Mucosa of rectum (tissue), 2 donors: ENCODE results near the gene FICD.
"Not testable (repeated sequence)": the region's sequence is repeated elsewhere in the genome, so short reads cannot be mapped to it uniquely, and the experiment has no call there.

ENCODE experiments used
- H3K27ac ChIP-seq, 2 donors: one replicate each; pipeline ENCODE4 v1.7.0; 2013; ENCODE audit warnings: inconsistent platforms in 2 of 2, low read depth in 2 of 2, low read length in 2 of 2
- H3K27me3 ChIP-seq, 2 donors: one replicate each; pipeline ENCODE4 v1.7.0; 2013; ENCODE audit warnings: low read length in 2 of 2; ENCODE audit not compliant: control insufficient read depth in 2 of 2, insufficient read depth in 2 of 2
- H3K36me3 ChIP-seq, 2 donors: one replicate each; pipeline ENCODE4 v1.7.0; 2013; ENCODE audit warnings: low read length in 2 of 2; ENCODE audit not compliant: control insufficient read depth in 2 of 2, insufficient read depth in 2 of 2
- H3K4me1 ChIP-seq, 2 donors: one replicate each; pipeline ENCODE4 v1.7.0; 2013; ENCODE audit warnings: low read length in 2 of 2, mild to moderate bottlenecking in 1 of 2; ENCODE audit not compliant: control insufficient read depth in 2 of 2, insufficient read depth in 2 of 2
- H3K4me3 ChIP-seq, 2 donors: one replicate each; pipeline ENCODE4 v1.7.0; 2013; ENCODE audit warnings: low read length in 2 of 2
- H3K9ac ChIP-seq, 2 donors: one replicate each; pipeline ENCODE4 v1.7.0; 2013; ENCODE audit warnings: low read length in 2 of 2, low read depth in 1 of 2, mild to moderate bottlenecking in 1 of 2
- H3K9me3 ChIP-seq, 2 donors: one replicate each; pipeline ENCODE4 v1.7.0; 2013; ENCODE audit warnings: low read length in 2 of 2; ENCODE audit not compliant: control insufficient read depth in 2 of 2
- donor health status: healthy.
- donor health status: Normal muscosa, but diverticular disease.

Gene FICD

DNA sequence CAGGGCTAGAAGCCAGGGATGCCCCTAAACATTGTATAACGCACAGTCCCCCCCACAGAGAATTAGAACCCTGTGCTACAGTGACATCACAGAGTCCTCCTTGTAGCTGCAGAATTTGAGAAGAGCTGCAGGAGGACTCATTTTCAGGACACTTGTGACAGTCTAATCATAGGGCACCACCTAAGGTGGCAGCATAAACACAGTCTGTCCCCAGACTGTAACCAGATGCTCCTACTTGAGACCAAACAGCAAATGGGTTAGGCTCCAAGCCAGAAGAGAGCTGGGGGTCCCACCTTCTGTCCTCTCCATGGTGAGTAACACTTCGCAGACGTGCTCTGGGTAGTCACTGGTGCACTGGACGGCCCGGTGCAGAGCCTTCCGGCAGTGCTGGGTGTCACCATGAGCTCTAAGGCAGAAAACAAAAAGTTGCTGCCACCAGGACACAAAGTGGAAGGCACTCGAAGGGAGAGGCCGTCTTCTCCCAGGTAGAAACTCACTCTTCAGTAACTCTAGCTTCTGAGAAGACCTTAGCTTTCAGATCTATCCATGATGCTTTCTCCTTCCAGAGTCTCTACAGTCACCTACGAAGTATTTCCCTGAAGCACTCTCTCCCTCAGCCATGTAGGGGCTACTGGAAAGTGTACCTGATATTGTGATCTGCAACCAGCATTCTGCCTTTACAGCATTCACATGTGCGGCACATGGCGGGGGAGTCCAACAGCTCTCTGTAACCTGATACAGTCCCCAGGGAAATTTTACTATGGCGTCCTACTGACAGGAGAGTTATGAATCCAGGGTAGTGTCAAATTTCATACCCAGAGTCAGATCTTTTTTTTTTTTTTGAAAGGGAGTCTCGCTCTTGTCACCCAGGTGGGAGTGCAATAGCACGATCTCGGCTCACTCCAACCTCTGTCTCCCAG is 17.1 kb downstream of the FICD start:
- no peak overlapping the region for H3K9ac ChIP-seq

DNA sequence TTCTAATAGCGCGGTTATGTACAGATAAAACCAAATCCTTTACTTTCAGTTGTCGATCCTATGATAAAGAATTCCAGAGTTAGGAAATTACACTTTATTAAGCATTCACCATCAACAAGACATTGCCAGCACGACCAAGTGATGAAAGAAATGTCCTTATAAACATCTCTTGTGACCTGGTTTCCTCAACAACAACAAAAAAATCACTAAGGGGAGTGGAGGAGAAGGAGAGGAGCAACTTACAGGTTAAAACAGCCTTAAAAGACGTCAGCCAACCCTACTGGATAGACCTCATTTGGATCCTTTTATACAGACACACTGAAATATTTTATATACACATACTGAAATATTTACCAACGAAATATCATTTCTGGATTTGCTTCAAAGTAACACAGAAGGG is 23.1 kb downstream of the FICD start:
- Histone ChIP-seq H3K9ac (no peak overlapping the region), H3K27ac (no peak overlapping the region), H3K36me3 (peaks cover 52% of the 10 kb centered on the region in 2 donors), H3K9me3 (no peaks in the 10 kb centered on the region), H3K27me3 (no peaks in the 10 kb centered on the region), H3K4me3 (no peak overlapping the region), H3K4me1 (no peaks in the 10 kb centered on the region)

More for the DNA sequence above, 17.1 kb downstream of the FICD start:
- H3K4me3 ChIP-seq: no peak overlapping the region
- H3K4me1 ChIP-seq: no peaks in the 10 kb centered on the region
- H3K9me3 ChIP-seq: no peaks in the 10 kb centered on the region
- no peak overlapping the region for H3K27ac ChIP-seq
- peaks cover 71 to 81% of the 10 kb centered on the region in 2 donors for H3K36me3 ChIP-seq
- no peaks in the 10 kb centered on the region for H3K27me3 ChIP-seq

DNA sequence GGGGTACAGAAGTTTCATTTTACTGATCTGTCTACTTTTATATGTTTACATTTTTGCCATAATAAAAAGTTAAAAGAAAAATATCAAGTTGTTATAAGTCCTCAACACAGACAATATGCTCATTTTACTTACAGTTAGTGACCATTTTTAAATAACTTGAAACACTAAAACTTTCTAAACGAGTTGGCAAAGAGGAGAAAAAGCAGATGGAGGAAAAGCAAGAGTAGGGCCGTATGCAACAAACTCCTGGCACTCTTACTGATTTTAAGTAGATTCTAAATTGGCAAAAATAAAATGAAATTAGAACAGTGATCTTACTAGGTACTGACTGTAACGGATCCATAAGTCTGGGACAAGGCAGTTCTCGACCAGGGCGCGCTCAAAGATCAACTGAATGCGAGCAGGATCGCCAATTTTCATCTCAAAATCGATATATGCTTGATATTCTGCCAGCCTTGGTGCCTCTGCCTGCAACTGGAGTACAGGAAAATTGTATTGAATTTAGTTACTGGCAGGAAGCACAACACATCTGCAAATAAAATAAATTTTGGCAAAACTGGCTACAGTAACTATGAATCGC is 23.6 kb downstream of the FICD start:
- Histone ChIP-seq H3K36me3 (peaks cover 54 to 56% of the 10 kb centered on the region in 2 donors), H3K27me3 (no peaks in the 10 kb centered on the region), H3K27ac (no peak overlapping the region), H3K9ac (no peak overlapping the region), H3K4me1 (no peaks in the 10 kb centered on the region), H3K4me3 (no peak overlapping the region), H3K9me3 (no peaks in the 10 kb centered on the region)

DNA sequence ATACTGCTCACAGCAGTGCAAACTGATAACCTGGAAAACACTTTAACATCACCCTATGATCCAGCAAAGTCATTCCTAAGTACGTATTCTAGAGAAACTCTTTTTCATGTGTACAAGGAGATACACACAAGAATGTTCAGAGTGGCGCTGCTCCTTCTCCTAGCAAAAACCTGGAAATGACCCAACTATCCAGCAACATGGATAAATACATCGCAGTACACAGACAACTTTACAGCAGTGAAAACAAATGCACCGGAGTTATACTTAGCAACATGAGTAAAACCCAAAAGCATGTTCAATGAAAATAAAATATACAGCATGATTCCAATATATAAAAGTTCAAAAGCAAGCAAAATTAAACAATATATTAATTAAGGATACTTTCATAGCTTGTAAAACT is 27.2 kb downstream of the FICD start:
- no peaks in the 10 kb centered on the region for H3K9me3 ChIP-seq
- H3K27me3 ChIP-seq: no peaks in the 10 kb centered on the region
- no peak overlapping the region for H3K4me3 ChIP-seq
- H3K4me1 ChIP-seq: no peaks in the 10 kb centered on the region
- H3K27ac ChIP-seq: no peak overlapping the region
- H3K9ac ChIP-seq: no peak overlapping the region
- H3K36me3 ChIP-seq: peaks cover 42 to 47% of the 10 kb centered on the region in 2 donors

DNA sequence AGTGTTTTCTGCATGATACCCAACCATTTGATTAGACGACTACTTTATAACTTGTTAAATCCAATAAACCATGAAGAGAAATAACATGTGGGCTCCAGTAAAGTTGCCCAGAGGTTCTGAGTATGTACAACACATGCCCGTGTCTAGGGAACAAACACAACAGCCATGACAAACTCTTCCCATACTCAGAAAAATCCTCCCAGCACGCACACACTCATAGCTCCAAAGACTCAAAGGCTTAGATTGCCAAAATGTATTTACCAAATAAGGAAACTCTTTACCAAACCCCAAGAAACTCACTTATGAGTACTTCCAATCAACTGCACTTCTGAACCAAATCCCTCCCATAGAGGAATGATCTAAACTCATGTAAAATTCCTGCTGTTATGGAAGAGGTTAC is 28.6 kb downstream of the FICD start:
- Histone ChIP-seq H3K27ac (no peak overlapping the region), H3K4me3 (no peak overlapping the region), H3K4me1 (no peaks in the 10 kb centered on the region), H3K27me3 (no peaks in the 10 kb centered on the region), H3K9me3 (no peaks in the 10 kb centered on the region), H3K9ac (no peak overlapping the region), H3K36me3 (peaks cover 36 to 47% of the 10 kb centered on the region in 2 donors)

DNA sequence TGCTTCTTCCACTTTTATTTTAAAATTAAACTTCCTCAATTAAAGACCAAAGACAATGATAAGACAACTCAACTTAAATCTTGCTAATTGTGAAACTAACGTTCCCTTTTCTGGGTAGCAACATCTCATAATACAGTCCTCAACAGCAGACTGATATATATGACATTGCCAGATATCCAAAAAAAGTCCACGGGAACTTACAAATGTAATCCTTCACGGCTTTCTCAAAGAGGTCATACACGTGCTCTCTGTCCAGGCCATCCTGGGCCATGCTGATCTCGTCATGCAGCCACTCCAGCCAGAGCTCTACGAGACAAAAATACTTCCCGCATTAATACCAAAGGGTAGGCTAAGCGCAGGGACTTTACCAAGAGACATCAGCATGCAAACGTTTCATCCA is 32.6 kb downstream of the FICD start:
- Histone ChIP-seq H3K9me3 (no peaks in the 10 kb centered on the region), H3K27ac (no peak overlapping the region), H3K36me3 (peaks cover 37 to 43% of the 10 kb centered on the region in 2 donors), H3K9ac (no peak overlapping the region), H3K4me3 (no peak overlapping the region), H3K27me3 (no peaks in the 10 kb centered on the region), H3K4me1 (no peaks in the 10 kb centered on the region)

DNA sequence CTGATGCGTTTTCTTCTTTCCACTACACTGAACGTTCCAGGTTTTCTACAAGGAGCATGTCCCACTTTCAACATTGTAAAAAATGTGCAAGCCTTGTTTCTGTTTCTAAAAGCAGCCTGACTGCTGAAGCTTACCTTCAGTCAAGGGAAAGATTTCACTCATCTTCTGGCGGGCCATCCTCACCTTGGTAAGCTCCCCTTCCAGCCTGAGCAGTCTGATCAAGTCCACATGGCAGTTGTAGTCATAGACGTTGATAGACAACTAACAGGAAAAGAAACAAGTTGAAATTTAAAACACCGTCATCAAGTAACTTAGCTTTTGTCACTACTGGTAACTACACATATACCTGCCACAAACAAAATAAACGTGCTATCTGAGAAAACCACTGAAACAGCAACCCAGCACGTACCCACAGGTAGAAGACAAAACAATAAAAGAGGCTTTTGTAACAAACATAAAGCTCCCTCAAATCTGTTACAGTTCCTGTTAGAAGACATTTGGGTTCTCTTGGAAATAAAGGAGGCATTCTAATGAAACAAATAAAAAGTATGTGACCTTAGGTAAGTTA is 34.0 kb downstream of the FICD start:
- Histone ChIP-seq H3K4me1 (no peaks in the 10 kb centered on the region), H3K27ac (no peak overlapping the region), H3K4me3 (no peak overlapping the region), H3K27me3 (no peaks in the 10 kb centered on the region), H3K9me3 (no peaks in the 10 kb centered on the region), H3K36me3 (peaks cover 24 to 33% of the 10 kb centered on the region in 2 donors), H3K9ac (no peak overlapping the region)

DNA sequence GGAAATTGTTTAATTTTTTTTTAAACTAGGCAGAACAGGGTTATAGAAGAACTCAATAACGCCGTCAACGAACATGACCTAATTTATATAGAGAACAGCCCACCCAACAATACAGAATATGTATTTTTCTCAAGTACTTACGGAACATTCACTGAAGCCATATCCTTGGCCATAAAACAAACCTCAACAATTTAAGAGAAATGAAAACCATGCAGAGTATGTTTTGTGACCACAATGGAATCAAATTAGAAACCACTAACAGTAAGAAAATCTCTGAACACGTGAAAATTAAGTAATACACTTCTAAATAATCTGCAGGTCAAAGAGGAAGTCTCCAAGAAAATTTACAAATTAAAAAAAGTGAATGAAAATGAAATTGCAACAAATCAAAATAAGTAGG is 36.5 kb downstream of the FICD start:
- Histone ChIP-seq H3K27me3 (no peaks in the 10 kb centered on the region), H3K9me3 (no peaks in the 10 kb centered on the region), H3K4me1 (no peaks in the 10 kb centered on the region), H3K27ac (no peak overlapping the region), H3K9ac (no peak overlapping the region), H3K4me3 (no peak overlapping the region), H3K36me3 (peaks cover 9 to 23% of the 10 kb centered on the region in 2 donors)

DNA sequence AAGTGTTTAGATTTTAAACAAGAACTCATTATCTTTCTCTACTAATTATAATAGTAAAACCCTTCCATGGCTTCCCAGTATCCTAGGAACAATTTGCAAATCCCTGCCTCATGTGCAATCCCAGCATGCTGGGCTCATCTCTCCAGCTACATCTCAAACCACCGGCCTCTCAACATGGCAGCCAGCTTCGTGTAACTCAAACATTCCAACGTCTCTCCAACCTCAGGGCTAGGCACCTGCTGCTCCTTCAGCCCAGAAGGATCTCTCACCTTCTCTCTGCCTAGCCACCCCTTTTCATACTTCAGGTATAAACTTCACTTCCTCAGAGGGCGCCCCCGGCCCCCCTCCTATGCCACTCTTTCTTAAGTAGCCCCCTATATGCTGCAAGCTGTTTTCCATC is 38.7 kb downstream of the FICD start:
- H3K4me1 ChIP-seq: peaks cover 3% of the 10 kb centered on the region in 2 donors

DNA sequence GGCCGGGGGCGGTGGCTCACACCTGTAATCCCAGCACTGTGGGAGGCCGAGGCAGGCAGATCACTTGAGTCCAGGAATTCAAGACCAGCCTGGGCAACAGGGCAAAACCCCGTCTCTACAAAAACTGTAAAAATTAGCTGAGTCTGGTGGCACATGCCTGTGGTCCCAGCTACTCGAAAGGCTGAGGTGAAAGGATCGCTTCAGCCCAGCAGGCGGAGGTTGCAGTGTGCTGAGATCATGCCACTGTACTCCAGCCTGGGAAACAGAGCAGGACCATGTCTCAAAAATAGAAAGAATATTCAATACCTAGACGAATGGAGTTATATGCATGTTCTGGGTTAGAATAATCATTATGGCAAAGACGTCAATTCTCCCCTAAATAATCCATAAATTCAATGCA is 40.3 kb downstream of the FICD start:
- H3K36me3 ChIP-seq, H3K4me3 ChIP-seq, H3K9me3 ChIP-seq, H3K27me3 ChIP-seq, H3K27ac ChIP-seq, H3K9ac ChIP-seq: not testable (repeated sequence)
- peaks cover 16 to 18% of the 10 kb centered on the region in 2 donors for H3K4me1 ChIP-seq

More for the DNA sequence above, 38.7 kb downstream of the FICD start:
- no peak overlapping the region for H3K27ac ChIP-seq
- no peaks in the 10 kb centered on the region for H3K27me3 ChIP-seq
- peaks cover 2 to 10% of the 10 kb centered on the region in 2 donors for H3K36me3 ChIP-seq
- H3K9ac ChIP-seq: no peak overlapping the region
- no peaks in the 10 kb centered on the region for H3K9me3 ChIP-seq
- H3K4me3 ChIP-seq: no peak overlapping the region
